Natural killer cell treated with Interleukin-12 subunit alpha and Interleukin-12 subunit beta and Interleukin-15 and Interleukin-18, amount 100 ng/mL, for 72 hours (primary cell): Measurements from ENCODE around the gene CLSTN2. TPM values are rescaled to one million over a fixed set of nuclear protein-coding genes. Genes with fewer than 3 reads are reported as not detected.
A peak's percentile ranks its signal among the peaks of the same experiment; 100 is the strongest.

Experiments
- ATAC-seq, 2 donors: fragments of 150-1000 bp; cut with Tn5 transposase in 1 of 2; sonication (Bioruptor Pico), chemical (Tn5 transposase) in 1 of 2; 2 replicates each; pipeline ENCODE4 v1.10.0; 2021
- DNase-seq: peaks from one replicate; pipeline ENCODE4 v3.0.0; 2022; ENCODE audit warnings: low spot score
- H3K27ac Mint-ChIP-seq, 2 donors: 1 replicate in 1 of 2; 2 replicates in 1 of 2; pipeline ENCODE4 v1.8.0; 2022; ENCODE audit warnings: mixed read lengths in 2 of 2, mild to moderate bottlenecking in 1 of 2, moderate library complexity in 1 of 2
- H3K27me3 Mint-ChIP-seq, 2 donors: 1 replicate in 1 of 2; 2 replicates in 1 of 2; pipeline ENCODE4 v1.8.0; 2022; ENCODE audit warnings: mixed read lengths in 2 of 2
- H3K36me3 Mint-ChIP-seq: one replicate; pipeline ENCODE4 v1.8.0; 2022; ENCODE audit warnings: mixed read lengths
- H3K4me1 Mint-ChIP-seq, 2 donors: 1 replicate in 1 of 2; 2 replicates in 1 of 2; pipeline ENCODE4 v1.8.0; 2022; ENCODE audit warnings: low read depth in 2 of 2, mixed read lengths in 2 of 2, mild to moderate bottlenecking in 1 of 2
- H3K4me3 Mint-ChIP-seq: one replicate; pipeline ENCODE4 v1.8.0; 2022; ENCODE audit warnings: mixed read lengths
- H3K9me3 Mint-ChIP-seq: 2 replicates; pipeline ENCODE4 v1.8.0; 2022; ENCODE audit warnings: mixed read lengths
- total RNA-seq, 2 donors: library from RNA; stranded (reverse); gene quantifications; one replicate each; pipeline ENCODE4 v1.2.3, GENCODE V29; 2022

The CLSTN2 gene
- total RNA-seq, 2 donors from 2014 or later: not detected

DNA sequence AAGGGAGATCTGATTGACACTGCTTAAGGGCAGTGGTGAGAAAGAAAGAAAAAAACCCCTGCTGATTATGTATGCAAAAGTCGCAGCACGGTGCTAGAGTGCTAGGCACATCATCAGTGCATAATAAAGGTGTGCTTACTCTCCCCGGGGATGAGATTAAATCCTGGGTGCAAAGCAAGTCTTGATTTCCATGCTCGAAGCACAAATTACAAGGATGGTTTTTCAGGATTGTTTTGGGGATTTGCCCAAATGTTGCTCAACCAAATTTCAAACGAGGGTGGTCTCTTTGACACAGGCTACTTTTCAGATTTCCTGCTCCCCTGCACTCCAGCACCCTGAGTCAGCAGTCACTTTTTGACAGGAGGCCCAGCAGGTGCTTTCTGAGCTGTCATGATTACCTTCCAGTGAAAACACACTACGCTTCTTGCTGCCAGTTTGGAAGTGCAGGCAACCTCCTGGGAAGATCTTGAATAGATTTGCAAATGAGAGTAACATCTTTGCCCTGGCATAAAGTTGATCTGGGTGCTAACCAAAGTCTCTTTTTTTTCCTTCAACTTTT is 575.4 kb downstream of the CLSTN2 start:
- Mint-ChIP-seq H3K27ac (no peak overlapping the region), H3K4me3 (no peak overlapping the region), H3K27me3 (peaks cover 29 to 66% of the 10 kb centered on the region in 2 donors), H3K4me1 (no peaks in the 10 kb centered on the region), H3K36me3 (no peaks in the 10 kb centered on the region), H3K9me3 (no peaks in the 10 kb centered on the region)
- ATAC-seq (no peak), DNase-seq (no peak)

DNA sequence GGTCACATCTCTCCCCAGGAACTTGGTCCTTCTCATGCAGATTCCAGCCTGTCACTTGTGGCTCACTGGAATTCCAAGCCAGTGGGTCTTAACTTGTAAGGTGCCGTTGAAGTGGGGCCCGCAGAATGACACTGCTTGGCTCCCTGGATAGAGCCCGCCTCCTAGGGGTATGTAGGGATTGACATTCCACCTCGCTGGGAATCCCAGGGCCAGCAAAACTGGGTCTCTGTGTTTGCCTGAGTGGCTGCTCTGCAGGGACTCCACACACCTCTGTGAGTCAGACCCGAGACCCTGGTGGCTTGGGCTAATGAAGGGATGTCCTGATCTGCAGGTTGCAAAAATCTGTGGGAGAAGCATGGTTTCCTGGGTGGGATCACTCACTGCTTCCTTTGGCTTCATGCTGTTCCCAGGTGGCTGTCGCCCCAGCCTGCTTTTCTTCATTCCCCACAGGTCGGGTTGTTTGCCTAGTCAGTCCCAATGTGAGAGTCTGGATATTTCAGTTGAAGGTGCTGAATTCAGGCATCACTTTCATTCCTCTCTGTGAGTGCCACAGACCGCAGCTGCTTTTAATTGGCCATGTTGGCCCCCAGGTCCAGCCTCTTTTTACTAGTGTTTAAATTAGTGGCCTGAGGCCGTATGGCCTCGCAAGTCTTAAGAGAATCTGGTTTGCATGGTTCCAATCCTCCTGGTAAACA is 586.9 kb downstream of the CLSTN2 start:
- Mint-ChIP-seq H3K9me3 (peaks cover 14% of the 10 kb centered on the region), H3K36me3 (peaks cover 37% of the 10 kb centered on the region), H3K4me3 (no peak overlapping the region), H3K27me3 (peaks cover 18 to 61% of the 10 kb centered on the region in 2 donors), H3K27ac (no peak overlapping the region), H3K4me1 (no peaks in the 10 kb centered on the region)
- no peak for ATAC-seq
- DNase-seq: no peak

DNA sequence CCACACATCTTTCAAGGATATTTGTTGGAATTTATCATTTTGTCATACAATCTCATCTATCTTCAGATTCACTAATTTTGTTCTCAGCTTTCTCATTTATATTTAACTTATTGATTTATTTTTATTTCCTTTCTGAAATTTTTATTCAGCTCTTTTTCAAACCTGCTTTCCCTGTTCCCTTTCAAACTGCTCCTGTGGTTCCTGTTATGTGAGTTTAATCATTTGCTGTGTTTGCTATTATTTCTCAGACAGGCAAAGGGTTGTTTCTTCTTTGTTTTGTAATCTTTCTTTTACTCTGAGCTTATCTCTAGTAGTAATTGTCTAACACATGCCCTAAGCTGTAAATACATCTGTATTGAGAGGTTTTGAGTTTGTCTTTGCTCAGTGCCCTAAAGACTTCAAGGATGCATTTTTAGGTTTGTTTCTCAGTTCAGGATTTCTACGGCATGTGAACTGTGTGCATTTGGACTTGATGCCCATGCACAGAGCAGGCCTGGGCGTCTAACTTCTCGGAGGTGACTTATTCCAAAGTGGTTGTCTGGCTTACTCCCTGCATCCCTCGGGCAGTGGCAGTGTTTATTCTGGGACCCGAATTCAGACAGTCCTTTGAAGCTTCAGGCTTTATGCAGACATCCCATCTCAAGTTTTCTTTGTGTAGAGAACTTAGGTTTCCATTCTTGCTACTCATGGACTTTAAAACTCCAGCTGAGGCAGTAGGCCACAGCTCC is 587.8 kb downstream of the CLSTN2 start:
- H3K36me3 Mint-ChIP-seq: peaks cover 32% of the 10 kb centered on the region
- no peak overlapping the region for H3K4me3 Mint-ChIP-seq
- peaks cover 18 to 63% of the 10 kb centered on the region in 2 donors for H3K27me3 Mint-ChIP-seq
- H3K9me3 Mint-ChIP-seq: peaks cover 14% of the 10 kb centered on the region
- no peak for DNase-seq
- H3K27ac Mint-ChIP-seq: no peak overlapping the region
- ATAC-seq: no peak
- no peaks in the 10 kb centered on the region for H3K4me1 Mint-ChIP-seq

DNA sequence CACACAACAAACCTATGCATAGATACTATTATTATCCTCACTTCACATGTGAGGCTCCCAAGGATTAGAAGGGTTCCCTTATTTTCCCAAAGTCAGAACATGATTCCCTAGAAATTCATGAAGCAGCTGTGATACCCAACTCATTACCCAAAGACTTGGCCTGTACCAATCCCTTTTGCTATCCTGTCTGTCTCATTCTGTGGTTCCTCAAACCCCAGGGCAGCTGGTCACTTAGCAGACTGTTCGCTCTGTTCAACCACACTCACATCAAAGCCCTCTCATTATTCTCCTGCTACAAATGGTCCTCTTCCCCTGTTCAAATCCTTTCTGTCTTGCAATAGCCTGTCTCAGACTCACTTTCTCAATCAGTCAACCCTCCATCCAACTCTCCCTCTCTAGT is 588.6 kb downstream of the CLSTN2 start:
- Mint-ChIP-seq H3K27me3 (peaks cover 20 to 65% of the 10 kb centered on the region in 2 donors), H3K4me1 (no peaks in the 10 kb centered on the region), H3K4me3 (no peak overlapping the region), H3K27ac (no peak overlapping the region), H3K9me3 (peaks cover 11% of the 10 kb centered on the region), H3K36me3 (peaks cover 29% of the 10 kb centered on the region)
- DNase-seq: no peak
- ATAC-seq: no peak

DNA sequence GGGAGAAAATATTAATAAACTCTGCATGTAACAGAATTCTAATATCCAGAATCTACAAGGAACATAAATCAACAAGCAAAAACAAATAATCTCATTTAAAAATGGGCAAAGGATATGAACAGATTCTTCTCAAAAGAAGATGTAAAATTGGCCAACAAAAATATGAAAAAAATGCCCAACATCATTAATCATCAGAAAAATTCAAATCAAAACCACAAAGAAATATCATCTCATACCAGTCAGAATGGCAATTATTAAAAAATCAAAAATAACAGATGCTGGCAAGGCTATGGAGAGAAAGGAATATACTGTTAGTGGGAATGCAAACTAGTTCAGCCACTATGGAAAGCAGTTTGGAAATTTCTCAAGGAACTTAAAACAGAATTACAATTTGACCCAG is 592.2 kb downstream of the CLSTN2 start:
- Mint-ChIP-seq H3K27me3 (peaks cover 14 to 47% of the 10 kb centered on the region in 2 donors), H3K4me3 (no peak overlapping the region), H3K27ac (no peak overlapping the region), H3K9me3 (peaks cover 8% of the 10 kb centered on the region), H3K4me1 (no peaks in the 10 kb centered on the region), H3K36me3 (peaks cover 15% of the 10 kb centered on the region)
- no peak for ATAC-seq
- no peak for DNase-seq

DNA sequence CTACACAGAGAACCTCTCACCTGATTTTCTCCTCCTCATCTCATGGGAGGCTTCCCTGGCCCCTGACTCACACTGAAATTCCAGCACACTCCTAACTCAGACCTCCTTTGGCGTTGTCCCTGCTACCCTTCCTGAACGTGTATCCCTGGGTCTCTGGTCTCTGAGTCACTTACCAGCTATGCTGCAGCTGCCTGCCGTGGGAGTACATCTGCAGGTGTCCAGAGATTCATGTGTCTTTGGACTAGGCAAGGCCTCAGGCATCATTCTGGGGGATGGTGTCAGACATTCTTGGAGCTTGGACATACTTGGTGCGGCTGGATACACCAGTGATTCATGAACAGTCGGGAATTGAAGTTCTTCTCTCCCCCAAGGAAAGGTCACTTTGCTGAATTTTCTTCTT is 594.1 kb downstream of the CLSTN2 start:
- no peak for DNase-seq
- Mint-ChIP-seq H3K36me3 (peaks cover 10% of the 10 kb centered on the region), H3K4me1 (no peaks in the 10 kb centered on the region), H3K9me3 (peaks cover 5% of the 10 kb centered on the region), H3K4me3 (no peak overlapping the region), H3K27ac (no peak overlapping the region), H3K27me3 (peaks cover 9 to 39% of the 10 kb centered on the region in 2 donors)
- no peak for ATAC-seq

DNA sequence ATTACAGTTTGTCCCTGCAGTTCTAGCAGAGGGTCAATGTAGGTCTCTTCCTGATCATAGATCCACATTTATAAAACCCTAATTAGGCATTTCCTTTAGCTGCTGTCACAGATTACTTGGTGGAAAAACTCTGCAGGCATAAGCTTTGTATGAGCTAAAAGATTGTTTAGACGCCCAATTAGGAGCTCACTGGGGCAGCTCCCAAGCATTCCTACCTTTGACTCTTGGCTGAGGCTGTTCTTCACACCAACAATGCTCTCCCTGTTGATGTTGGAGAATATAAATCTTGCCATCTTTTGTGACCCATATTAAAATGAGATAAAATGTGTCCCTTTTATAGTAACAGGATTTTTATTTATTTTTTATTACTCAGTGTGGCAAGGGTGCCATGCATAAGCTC is 594.6 kb downstream of the CLSTN2 start:
- no peaks in the 10 kb centered on the region for H3K4me1 Mint-ChIP-seq
- ATAC-seq: no peak
- peaks cover 6% of the 10 kb centered on the region for H3K36me3 Mint-ChIP-seq
- DNase-seq: no peak
- peaks cover 9 to 37% of the 10 kb centered on the region in 2 donors for H3K27me3 Mint-ChIP-seq
- H3K9me3 Mint-ChIP-seq: peaks cover 5% of the 10 kb centered on the region
- H3K27ac Mint-ChIP-seq: no peak overlapping the region
- no peak overlapping the region for H3K4me3 Mint-ChIP-seq

DNA sequence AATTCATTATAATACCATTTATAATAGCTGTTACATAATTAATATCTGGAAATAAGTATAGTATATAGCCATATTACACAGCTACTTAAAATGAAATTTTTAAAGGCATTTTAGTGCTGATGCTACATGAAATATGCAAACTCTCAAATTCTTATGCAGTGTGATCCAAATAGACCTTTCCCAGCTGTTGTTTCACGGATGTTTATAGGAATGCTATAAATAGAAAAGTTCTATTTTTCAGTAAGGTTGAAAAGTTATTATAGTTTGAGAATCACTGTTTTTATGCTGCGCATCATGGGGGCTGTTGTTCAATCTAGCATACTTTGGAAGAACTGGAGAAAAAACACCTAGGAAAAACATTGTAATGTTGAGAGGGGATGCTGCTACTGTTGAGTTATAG is 595.1 kb downstream of the CLSTN2 start:
- DNase-seq (no peak), ATAC-seq (no peak)
- Mint-ChIP-seq H3K36me3 (no peaks in the 10 kb centered on the region), H3K9me3 (peaks cover under 1% of the 10 kb centered on the region), H3K4me3 (no peak overlapping the region), H3K27ac (no peak overlapping the region), H3K4me1 (no peaks in the 10 kb centered on the region), H3K27me3 (peaks cover 7 to 31% of the 10 kb centered on the region in 2 donors)

DNA sequence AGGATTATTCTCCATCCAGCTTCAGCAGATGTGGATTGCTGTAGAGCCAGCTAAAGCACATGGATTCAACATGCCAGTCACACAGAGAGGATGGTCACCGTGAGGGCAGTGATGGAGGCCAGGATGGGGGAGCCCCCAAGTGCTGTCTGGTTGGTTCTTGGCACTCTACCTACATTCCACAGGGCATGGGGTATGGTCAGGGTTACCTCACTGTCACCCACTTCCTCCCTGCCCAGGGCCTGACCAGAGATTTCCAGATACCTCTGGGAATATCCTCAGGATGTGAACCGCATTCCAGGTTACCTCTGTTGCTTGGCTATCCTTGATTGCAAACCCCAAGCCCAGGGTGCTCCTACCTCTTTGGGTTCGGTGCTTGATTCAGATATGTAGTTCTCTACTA is 595.6 kb downstream of the CLSTN2 start:
- Mint-ChIP-seq H3K36me3 (no peaks in the 10 kb centered on the region), H3K9me3 (no peaks in the 10 kb centered on the region), H3K27me3 (peaks cover 7 to 28% of the 10 kb centered on the region in 2 donors), H3K4me1 (no peaks in the 10 kb centered on the region), H3K4me3 (no peak overlapping the region), H3K27ac (no peak overlapping the region)
- peak in 1 of 2 donors; percentile 26 for ATAC-seq
- DNase-seq: no peak

DNA sequence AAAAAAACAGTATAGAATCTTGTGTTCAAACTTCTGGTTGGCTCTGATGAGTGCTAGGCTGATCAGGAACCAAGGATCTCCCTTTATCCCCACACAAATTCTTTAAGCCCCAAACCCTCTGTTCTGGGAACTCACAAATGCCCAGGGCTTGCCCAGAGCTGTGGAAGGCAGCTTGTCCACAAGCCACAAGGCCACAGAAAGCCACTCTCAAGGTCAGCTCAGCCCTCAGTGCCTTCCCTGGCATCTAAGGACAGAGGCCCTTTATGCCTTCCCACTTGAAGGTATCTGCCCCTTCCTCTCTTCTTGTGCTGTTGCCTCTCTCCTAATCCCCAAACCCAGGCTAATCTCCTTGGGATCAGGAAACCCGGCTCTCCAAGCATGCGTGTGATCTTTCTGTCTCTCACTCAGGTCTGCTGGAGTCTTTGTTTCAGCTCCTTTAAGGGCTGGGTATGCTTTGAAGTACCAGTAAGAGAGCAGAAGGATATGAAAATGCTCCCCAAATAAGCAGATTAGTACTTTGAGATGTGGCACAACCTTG is 597.9 kb downstream of the CLSTN2 start:
- Mint-ChIP-seq H3K4me1 (no peaks in the 10 kb centered on the region), H3K27ac (no peak overlapping the region), H3K36me3 (no peaks in the 10 kb centered on the region), H3K4me3 (no peak overlapping the region), H3K9me3 (no peaks in the 10 kb centered on the region), H3K27me3 (peaks cover 8 to 24% of the 10 kb centered on the region in 2 donors)
- DNase-seq (no peak), ATAC-seq (no peak)

DNA sequence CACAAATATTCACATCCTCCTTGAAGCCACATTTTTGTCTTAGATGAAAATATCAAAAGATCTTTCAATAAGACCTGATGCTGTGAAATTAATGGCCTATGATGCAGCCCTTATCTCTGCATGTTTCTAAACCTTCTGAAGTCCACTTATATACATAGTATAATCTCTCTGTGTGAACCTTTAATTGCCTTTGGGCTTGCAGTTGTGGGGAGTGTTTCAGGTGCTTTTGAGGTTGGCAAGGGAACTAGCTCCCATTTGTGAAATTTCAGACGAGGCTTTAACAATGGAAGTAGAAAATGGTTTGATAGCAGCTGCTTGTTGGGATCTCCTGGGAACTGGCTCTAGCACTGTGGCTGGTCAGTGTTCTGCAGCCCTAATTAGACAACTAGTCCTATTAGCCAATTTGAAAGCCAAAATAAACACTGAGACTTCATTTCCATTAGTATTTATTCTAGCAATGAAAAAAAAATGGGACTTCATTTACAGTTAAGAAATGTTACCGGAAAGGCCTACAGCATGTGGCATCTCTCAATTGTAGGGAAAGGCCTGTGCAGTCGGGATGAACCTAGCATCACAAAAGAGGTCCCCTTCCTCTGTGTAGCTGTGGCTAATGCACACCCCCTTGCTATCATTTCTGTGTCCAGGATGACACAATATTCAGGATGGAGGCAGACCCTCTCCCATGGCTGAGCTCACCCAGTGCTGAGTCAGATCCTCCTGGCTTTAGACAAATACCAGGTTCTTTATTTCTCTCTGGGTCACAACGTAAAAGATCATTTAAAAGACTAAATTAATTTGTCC is 602.1 kb downstream of the CLSTN2 start:
- Mint-ChIP-seq H3K9me3 (no peaks in the 10 kb centered on the region), H3K4me1 (no peaks in the 10 kb centered on the region), H3K36me3 (no peaks in the 10 kb centered on the region), H3K27me3 (peaks cover 7 to 10% of the 10 kb centered on the region in 2 donors), H3K27ac (no peak overlapping the region), H3K4me3 (no peak overlapping the region)
- DNase-seq: no peak
- ATAC-seq: no peak

DNA sequence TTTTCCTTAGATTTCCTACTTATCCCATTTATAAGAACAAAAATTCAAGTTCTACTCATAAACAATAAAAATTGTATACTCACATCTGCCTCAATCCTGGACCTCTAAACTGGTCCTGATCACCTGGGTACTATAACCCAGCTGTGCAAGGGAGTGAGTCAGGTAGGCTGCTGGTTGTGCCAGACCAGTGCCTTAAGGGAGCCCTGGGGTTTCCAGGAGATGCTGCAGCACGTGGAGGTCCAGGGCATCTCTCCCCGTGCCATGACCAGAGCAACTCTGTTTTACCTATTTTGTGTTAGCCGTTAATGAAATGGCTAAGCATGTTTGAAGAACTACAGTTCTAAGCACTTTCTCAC is 602.7 kb downstream of the CLSTN2 start:
- ATAC-seq (no peak), DNase-seq (no peak)
- no peaks in the 10 kb centered on the region for H3K4me1 Mint-ChIP-seq
- no peaks in the 10 kb centered on the region for H3K9me3 Mint-ChIP-seq
- H3K4me3 Mint-ChIP-seq: no peak overlapping the region
- no peaks in the 10 kb centered on the region for H3K36me3 Mint-ChIP-seq
- peaks cover 5 to 10% of the 10 kb centered on the region in 2 donors for H3K27me3 Mint-ChIP-seq
- H3K27ac Mint-ChIP-seq: no peak overlapping the region

DNA sequence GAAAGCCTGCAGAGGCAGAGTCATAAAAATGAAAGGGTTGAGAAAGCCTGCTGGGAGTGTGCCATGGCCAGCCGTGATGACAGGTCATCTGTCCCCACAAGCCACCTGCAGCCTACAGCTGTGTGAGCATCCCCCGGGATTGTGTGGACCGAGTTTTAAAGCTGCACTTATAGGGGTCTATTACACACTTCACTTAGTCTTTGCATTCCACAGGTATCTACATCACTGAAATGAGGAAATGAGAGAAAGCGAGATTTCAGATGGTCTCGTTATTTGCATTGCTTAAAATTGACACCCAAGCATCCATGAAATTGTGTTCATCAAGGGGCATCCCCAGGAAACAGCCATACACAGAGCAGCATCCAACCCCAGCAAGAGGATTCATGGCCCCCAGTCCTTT is 605.3 kb downstream of the CLSTN2 start:
- Mint-ChIP-seq H3K27me3 (peaks cover 5 to 10% of the 10 kb centered on the region in 2 donors), H3K27ac (no peak overlapping the region), H3K4me3 (no peak overlapping the region), H3K36me3 (no peaks in the 10 kb centered on the region), H3K9me3 (no peaks in the 10 kb centered on the region), H3K4me1 (no peaks in the 10 kb centered on the region)
- ATAC-seq (no peak), DNase-seq (no peak)
